ENCODE measurements around the gene OAS1.

The OAS1 gene

DNA sequence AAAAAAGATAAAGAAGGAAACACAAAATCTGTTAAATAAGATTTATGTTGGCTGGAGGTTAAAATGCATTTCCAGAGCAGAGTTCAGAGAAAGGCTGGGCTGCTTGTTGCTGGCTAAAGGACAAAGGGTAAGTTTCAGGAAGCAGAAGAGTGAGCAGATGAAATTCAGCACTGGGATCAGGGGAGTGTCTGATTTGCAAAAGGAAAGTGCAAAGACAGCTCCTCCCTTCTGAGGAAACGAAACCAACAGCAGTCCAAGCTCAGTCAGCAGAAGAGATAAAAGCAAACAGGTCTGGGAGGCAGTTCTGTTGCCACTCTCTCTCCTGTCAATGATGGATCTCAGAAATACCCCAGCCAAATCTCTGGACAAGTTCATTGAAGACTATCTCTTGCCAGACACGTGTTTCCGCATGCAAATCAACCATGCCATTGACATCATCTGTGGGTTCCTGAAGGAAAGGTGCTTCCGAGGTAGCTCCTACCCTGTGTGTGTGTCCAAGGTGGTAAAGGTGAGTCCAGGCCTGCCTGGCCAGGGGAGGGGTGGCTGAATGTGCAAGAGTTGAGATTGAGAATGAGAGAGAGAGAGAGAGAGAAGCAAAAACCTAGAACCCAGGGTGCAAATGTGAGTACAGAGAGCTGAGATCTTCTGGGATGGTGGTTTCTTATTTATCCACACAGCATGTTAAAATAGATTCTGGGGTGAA, at the start of gene OAS1:
Gene OAS1 (plus strand): TSS at position 251 of the 703 bp plus-strand sequence. CDS start 78 bp downstream, at position 329.
- DNase-seq, result no peak

DNA sequence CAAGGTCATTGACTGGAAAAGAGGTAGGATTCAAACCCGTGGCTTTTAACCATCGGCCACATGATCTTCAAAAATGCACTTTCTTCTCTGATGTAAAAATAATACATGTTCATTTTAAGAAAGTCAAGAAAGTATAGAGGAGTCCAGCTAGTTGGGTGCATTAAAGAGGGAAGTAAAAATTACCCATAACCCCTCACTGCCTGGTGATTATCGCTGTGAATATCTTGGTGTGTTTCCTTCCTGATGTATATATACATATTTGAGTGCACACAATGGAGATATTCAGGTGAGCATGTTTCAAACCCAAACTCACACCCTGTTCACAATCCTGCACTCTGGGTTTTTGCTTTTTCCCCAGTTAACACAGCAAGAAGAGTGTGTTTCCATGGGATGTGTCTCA, 47.5 kb upstream of the OAS1 start:
- no peak for DNase-seq

DNA sequence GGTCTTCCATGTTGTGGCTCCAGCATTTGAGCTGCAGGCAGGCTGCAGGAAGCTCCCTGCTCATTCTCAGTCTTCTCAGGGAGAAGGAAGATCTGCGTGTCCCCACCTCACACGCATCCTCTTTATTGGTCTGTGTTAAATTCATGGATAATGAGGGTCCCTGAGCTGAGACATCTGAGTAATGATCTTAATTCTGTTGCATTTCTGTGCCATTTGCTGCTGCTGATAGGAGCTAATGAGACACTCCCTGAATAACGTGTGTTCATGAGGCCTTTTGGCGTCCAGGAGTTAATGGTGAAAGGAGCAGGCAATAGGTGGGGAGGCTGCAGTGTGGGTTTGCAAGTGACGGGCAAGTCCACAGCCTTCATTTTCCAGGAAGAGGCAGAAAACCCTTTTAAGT, 46.6 kb upstream of the OAS1 start:
- DNase-seq, result no peak

DNA sequence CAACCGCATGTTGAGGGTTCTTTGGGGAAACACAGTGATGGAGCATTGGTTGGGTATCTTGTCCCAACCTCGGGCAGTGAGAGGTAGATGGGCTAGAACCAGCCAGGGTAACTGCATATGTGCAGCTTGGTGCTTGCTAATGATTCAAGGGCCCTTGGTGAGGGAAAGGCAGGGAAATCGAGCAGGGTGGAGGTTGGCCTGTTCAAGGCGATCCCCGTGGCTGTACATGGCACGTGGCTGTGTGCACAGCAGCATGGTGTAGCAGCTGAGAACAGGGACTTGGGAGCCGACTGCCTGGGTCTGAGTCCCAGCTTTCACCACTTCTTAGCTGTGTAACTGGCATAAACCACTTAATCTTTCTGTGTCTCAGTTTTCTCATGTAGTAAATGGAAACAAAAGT, 45.5 kb upstream of the OAS1 start:
- DNase-seq, result no peak

DNA sequence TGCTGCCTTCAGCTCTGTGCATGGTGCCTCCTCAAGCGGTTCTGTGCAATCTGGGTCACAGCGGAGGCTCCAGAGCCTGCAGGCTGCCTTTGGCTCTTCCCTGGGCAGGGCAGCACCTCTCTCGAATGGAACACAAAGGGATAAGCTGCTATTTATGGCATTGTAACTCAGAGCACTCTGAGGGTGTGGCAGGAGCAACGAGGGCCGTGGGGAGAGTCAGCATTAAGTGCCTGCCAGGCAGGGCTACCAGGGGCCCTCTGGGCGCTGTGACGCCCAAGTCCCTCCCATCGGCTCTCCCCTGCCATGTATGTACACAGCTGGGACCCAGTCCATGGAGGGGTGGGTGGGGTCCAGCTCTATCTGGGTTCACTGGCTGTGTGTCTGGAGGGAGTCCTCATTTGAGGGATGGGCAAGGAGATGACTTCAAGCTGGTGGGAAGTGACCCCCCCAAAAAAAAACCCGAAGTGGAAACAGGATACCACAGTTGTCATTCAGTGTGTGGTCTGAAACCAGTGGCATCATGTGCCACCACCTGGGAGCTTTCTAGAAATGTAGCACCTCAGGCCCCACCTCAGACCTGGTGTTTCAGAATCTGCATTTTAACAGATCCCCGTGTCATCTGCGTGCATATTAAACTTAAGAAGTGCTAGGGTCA, 44.0 kb upstream of the OAS1 start:
- DNase-seq, result no peak

DNA sequence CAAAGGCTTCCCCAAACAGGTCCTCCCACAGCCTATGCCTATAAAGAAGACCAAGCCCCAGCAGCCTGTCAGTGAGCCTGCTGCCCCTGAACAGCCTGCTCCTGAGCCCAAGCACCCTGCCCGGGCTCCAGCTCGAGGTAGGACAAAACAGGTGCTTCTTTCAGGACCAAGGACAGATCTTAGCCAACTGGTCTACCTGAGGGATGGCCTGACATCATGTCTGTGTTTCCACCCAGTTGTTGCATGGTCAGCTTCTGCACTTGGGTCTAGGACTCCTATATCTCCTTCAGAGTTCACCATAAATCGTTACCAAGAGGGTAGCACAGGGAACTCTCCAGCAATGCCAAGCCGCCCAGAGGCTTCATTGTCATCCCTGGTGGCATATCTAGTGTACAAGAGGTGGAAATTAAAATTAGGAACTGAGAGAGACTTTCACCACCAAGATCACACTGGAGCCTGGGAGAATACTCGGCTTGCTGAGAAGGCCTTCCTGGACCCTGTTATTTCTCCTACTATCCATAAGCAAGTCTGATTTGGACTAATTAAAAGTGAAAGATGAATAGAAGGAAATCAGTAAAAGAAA, 38.2 kb upstream of the OAS1 start:
- DNase-seq, result no peak

DNA sequence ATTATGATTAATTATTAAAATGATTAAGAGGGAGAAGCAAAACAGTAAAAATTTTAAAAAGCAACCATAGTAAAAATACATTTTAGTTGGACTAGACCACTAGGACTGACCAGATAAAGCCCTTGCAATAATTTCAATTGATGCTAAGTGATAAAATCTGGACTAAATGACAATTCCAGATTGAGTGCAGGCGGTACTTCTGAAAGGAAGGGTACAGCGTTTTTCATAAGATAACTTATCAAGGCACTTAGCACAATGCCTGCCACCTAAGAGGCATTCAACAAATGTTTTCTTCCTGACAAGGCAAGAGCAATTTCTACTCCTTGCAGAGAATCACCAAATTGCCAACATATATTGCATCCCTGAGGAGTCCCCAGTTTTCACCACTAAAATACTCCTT, 37.7 kb upstream of the OAS1 start:
- DNase-seq, result no peak

DNA sequence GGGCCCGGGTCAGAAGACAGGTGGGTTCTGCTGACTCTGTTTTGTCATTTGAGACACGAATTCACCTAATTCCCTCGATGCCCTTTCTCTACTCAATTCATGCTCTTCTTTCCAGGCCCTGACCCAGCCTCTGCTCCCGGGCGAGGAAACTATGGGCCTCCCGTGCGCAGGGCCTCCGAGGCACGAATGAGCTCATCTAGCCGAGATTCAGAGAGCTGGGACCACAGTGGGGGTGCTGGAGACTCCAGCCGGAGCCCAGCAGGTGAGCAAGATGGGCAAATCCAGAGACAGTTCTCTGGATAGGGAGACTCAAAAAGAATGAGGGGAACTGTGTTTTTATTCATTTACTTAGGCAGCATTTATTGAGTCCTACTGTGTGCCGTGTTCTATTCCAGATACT, 37.0 kb upstream of the OAS1 start:
- no peak for DNase-seq

DNA sequence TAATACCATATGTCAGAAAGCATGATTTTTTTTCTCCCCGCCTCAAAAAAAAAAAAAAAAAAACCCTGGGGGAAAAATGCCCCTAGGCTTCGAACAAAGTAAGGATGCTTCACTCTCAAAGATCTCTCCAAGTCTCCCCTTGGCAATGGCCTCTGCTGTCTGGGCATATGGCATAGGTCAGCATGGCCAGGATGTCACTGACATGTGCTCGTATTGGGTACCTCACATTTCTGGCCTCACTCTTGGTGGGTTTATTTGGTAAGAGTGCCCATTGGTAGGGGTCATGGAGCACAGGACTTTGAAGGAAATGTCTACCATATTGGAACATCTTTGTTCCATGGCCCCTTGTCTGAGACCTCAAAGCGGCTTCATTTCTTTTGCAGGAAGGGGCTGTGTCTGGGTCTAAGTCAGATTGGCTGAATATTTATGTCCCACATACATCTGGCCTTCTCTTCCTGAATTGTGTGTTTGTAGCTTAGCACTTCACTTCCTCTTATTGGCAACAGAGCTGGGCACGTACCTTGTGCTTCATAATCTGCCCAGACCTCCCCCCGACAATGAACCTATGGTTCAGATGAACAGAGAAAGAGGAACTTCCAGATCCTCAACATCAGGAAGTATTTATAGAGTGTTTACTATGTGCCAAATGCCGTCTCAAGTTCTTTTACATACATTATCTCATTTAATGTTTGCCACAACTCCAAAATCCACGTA, 36.3 kb upstream of the OAS1 start:
- DNase-seq, result no peak

DNA sequence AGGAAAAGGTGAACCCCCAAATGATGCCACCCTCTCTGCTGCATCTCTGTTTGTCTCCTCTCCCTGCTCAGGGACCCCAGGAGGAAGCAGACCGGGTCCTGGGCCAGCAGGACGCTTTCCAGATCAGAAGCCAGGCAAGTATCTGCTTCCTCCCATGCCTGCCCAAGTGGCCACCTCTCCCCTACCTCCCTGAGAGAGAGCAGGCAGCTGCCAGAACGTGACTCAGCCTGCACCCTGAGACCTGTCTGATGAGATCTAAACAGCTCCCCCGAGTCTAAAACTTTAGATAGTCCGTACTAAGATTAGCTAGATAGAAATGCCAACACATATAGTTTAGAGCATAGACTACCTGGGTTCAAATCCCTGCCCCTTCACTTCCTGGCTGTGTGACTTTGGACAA, 31.2 kb upstream of the OAS1 start:
- DNase-seq, result no peak

DNA sequence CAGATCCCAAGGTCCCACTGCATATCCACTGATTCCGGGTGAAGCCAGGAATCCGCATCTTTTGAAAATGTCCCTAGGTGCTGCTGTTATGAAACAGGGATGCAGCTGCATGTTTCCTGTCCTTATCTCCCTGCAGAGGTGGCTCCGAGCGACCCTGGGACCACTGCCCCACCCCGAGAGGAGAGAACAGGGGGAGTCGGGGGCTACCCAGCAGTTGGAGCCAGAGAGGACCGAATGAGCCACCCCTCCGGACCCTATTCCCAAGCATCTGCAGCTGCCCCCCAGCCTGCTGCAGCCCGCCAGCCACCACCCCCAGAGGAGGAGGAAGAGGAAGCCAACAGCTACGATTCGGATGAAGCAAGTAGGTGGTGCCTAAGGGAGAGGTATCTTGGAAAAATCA, 30.3 kb upstream of the OAS1 start:
- no peak for DNase-seq

DNA sequence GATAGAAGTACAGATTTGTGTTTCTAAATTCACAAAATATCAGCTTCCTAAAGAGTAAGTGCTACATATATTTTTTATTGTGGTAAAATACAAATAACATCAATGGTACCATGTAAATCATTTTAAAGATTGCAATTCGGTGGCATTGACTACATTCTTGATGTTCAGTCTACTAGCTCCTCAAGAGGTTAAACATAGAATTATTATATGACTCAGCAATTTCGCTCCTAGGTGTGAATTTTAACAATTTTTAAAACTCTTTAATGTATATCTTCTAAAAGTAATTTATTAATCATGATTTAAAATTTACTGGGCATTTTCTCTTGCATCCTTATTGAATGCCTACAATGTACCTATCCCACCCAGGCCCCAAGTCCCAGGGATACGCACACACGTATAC, 29.8 kb upstream of the OAS1 start:
- DNase-seq, result no peak

DNA sequence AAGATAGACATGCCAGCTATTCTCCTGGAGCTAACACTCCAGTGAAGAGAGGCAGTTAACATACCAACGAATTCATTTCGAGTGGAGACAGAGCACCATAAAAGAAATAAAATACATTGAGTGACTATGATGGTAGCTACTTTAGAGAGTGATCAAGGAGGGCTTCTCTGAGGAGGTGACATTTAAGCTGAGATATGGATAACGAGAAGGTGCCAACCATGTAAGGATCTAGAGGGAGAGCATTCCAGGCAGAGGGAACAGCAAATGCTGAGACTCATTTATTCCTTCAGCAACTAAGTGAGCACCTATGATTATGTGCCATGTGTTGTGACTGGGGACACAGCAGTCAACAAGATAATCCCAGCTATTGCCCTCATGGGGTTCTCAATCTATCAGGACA, 28.3 kb upstream of the OAS1 start:
- DNase-seq, result no peak

DNA sequence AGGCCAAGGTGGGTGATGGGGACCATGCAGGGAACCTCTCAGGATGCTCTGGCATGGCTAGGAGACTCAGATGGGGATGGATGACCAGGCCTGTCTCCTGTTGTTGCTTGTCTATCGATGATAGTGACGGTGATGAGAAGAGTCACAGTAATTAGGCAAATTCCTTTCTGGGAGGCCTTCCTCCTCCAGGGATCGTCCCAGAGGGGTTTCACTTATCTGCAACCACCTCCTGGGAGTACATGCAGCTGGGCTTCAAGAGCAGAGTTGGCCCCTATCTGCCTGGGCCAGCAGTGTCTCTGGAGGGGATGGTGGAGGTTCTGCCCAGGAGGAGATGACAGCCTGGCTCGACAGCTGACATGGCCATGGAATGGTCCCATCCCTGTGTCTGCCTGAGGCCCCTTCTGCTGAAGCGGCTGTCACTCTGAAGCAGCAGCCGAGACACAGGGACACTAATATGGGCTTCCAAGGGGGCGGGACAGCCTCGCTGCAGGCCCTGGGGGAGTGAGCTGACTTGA, 27.5 kb upstream of the OAS1 start:
- DNase-seq, result no peak

DNA sequence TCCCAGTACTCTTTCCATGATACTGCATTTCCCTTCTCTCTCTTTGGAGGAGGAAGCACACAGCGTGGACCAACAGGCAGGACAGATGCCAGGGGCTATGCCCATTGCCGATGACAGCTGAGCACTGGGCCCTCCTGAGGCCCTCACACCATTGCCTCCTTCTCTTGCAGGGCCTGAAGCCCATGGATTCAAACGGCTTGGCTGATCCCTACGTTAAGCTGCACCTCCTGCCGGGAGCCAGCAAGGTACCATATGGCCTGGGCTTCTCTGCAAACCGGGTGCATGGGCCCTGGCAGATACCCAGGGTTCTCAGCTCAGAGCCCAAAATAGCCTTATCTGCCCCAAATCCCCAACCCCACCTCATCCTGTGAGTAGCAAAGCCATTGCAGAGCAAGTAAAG, 25.2 kb upstream of the OAS1 start:
- DNase-seq, result no peak

DNA sequence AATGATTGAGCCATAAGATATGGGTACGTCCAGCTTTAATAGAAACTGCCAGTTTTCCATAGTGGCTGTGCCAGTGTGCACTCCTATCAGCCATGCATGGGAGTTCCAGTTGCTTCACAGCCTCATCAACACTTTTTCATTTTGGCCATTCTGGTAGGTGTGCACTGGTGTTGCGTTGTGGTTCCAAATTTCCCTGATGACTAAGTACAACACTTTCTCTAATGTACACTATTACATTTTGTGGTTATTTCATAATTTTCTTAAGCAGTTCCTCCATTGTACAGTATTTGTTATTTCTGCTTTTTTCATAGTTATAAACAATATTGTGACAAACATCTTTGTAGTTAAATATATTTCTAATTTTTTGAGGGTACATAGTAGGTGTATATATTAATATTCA, 21.5 kb upstream of the OAS1 start:
- DNase-seq, result no peak

DNA sequence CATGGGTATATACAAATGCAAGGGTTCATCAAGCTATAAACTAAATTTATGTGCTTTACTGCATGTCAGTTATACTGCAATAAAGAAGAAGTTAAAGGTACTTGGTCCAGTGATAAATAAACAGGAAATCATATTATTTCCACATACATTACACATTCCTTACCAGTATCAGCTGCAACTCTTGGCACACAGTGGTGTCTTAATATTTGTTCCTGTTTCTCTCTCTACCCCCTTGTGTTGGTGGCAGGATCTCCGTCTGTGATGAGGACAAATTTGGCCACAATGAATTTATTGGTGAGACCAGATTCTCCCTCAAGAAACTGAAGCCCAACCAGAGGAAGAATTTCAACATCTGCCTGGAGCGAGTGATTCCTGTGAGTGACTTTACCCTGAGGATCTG, 19.2 kb upstream of the OAS1 start:
- DNase-seq, result no peak

DNA sequence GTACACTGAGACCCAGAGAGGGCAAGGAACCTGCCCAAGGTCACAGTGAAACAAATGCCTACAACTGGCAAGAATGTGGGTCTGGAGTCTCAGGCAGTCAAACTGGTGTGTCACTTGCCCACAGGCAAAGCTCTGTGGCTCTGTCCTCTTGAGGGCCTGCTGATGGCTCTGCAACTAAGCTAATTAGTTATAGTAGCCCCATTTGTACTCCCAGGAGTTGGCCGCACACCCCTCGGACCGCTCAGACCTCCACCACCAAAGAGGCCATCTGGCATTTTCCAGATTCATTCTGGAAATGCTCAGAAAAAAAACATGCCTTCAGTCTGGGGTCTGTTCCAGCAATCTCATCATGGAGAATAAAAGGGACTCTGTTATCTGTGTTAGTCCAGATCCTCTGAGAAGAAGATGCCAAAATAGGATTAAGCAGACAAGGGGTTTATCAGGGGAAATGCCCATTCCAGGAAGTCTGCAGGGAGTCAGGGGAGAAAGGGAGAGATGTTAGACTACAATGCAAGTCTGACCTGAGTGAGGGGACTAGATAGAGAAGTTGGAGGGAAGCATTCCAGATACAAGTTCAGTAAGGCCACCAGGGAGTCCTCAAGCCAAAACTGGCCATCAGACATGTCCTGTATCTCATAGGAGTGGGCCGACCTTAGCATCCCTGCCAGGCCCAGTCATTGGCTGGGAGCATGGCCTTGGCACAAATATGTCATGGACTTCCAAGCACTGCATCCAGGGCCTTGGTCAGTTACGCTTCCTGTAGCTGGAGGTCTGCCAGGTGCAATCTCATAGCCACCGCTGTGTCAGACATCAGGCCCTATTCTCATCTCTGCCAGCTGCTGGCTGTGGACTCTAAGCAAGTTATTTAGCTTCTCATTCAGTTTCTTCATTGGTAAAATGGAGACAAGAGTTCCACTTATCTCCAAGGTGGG, 15.4 kb upstream of the OAS1 start:
- no peak for DNase-seq

DNA sequence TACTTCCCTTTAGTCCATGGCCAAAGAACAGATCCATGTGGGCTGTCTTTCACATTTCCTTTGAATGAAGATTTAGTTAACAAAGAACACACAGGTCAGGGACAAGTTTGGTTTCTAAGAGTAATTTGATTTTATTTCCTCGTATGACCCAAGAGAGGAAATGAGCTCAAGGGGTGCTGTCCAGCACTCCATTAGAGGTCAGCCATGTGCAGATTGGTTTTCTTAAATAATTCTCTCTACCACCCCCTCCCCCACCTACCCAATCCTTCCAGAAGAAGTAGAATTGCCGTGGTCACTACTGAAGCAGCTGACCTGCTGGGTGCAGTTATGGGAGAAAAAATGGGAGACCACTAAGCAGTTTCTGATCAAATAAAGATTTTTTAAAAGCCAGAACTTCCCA, 13.9 kb upstream of the OAS1 start:
- DNase-seq, result no peak

DNA sequence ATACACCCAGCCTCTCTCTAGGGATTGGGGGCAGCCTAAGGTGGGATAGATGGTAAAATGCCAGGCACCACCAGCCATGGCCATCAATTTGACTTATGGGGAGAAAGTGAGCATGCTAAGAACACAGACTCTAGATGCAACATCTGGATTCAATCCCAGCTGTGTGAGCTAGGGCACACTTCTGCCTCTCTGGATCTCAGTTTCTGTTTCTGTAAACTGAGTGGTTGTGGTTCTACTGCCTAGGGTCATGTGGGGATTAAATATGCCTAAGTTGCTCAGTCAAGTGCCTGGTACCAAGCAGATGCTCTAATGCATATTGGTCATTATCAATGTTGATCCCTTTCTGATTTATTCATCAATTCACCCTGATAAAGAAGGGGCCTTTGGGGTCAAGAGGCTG, 12.6 kb upstream of the OAS1 start:
- DNase-seq, result no peak

DNA sequence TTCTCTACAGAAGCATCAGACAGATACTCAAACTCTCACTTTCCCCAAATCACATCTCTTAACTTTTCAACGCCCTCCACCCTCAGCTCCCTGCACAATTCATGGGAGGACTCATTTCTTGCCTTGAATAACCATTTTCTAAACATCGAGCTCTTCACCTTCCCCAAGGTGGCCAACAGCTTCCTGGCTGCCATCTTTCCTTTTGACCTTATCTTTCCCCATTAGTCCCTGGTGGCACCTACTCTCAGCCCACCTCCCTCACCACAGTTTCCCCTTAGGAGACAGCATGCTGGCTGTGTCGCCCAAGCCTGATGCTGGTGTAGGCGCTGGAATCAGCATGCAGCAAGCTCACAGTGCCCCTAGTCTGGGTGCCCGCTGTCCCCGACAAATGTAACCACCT, 8.4 kb upstream of the OAS1 start:
- DNase-seq, result no peak

DNA sequence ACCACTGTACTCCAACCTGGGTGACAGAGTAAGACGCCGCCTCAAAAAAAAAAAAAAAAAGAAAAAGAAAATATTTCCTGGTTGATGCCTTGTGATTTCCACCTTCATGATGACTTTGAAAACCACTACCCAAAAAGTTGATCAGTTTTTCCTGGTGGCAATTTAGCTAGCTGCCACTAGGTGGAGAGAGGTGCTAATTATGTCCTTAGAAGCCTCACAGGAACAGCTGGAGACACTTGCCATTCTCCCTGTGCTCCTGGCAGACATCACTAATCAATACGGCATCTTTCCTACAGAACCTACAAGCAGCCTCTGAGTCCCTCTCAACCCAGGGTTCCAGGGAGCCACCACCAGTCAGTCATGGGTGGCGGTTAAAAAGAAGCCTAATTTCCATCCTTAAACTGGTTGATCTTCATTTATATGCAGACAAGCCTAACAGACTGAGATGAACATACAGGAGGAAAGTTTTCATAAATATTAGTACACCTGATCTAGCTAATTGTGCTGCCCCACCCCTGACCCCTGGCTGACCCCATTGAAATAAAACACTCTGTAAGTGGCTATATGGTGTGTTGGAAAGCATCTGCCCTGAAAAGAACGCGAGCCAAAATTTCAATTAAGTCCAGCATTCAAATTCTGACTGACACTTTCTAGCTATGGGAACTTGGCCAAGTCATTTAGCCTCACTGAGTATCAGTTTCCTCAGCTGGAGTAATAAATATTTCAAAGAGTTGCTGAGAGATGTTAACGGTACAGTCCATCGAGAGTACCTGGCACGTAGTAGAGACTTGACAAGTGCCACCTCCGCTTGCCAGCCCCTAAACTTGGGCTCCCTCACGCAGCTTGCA, 6.2 kb upstream of the OAS1 start:
- DNase-seq, result no peak

Data from activated CD4-positive, CD25-positive, alpha-beta regulatory T cell treated with anti-CD3 and anti-CD28 coated beads, Interleukin-2, amount 50 U/mL, for 72 hours (primary cell).